ENCODE measurements around the gene USP22.
"Not testable (repeated sequence)": the region's sequence is repeated elsewhere in the genome, so short reads cannot be mapped to it uniquely, and the experiment has no call there.

Gene USP22

DNA sequence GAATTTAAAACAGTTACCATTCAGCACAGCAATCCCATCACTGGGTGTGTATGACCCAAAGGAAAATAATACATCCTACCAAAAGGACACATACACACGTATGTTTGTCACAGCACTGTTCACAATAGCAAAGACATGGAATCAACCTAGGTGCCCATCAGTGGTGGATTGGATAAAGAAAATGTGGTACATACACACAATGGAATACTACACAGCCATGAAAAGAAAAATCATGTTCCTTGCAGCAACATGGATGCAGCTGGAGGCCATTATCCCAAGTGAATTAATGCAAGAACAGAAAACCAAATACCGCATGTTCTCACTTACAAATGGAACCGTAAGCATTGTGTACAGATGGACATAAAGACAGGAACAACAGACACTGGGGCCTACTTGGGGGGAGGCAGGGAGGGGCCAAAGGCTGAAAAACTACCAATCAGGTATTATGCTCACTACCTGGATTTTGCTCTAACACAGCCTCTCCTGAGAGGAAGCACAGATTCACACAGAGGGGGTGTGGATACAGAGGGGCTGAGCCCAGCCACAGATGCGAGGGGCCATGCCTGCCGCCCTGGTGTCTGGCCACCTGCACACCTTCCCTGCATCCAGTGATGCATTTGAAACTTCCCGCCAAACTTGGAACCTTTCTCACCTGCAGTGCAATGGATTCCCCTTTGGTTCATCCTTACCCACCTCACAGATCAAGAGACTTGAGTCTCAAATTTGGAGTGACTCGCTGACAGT lies 55.9 kb downstream of the USP22 start:
- Mint-ChIP-seq H3K27me3 (ENCODE audit: low read depth) (no peaks in the 10 kb centered on the region), H3K4me1 (ENCODE audit: low read depth) (no peaks in the 10 kb centered on the region), H3K4me3 (no peak overlapping the region)

DNA sequence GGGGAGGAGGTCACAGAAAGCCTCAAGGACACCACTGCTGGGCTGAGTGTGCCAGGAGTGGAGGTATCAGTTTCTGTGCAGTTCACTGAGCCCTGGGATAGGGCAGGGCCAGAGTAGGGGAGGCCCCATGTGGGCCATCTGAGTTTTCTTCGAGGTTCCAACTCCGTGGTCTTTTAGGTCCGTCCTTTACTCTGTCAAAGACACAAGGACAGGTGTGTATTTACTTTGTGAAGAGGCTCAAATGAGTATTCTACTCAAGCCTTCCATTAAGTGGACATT lies 59.5 kb downstream of the USP22 start:
- no peaks in the 10 kb centered on the region for H3K36me3 Mint-ChIP-seq (ENCODE audit: low read depth)
- H3K4me1 Mint-ChIP-seq (ENCODE audit: low read depth) = no peaks in the 10 kb centered on the region
- H3K27me3 Mint-ChIP-seq (ENCODE audit: low read depth) = peaks cover 5% of the 10 kb centered on the region
- no peaks in the 10 kb centered on the region for H3K9me3 Mint-ChIP-seq
- H3K4me3 Mint-ChIP-seq = no peak overlapping the region
- no peak overlapping the region for H3K27ac Mint-ChIP-seq

More for the DNA sequence above, 55.9 kb downstream of the USP22 start:
- Mint-ChIP-seq H3K9me3 (no peaks in the 10 kb centered on the region), H3K36me3 (ENCODE audit: low read depth) (no peaks in the 10 kb centered on the region), H3K27ac (no peak overlapping the region)

DNA sequence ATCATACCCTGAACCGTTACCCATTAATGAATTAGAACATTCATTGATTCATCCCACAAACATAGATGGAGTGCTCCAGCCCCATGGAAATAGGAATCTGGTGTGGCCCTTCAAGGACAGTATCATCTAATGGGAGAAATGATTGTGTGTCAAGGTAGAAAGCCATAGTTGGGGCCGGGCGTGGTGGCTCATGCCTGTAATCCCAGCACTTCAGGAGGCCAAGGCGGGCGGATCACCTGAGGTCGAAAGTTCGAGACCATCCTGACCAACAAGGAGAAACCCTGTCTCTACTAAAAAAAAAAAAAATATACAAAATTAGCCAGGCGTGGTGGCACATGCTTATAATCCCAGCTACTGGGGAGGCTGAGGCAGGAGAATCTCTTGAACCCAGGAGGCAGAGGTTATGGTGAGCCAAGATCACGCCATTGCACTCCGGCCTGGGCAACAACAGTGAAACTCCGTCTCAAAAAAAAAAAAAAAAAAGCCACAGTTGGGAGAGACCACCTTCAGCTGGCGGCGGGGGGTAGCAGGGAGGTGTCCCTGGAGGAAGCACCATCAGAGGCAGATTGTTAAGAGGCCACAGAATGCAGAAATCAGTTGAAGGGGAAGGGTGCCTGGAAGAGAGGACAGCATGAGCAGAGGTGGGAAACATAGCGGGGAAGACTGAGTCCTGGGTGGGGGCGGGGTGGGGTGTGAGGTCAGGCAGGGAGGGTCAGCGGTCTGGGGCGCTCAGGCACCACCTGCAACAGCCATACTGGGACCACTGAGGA lies 60.0 kb downstream of the USP22 start:
- Mint-ChIP-seq H3K9me3 (no peaks in the 10 kb centered on the region), H3K4me1 (ENCODE audit: low read depth) (no peaks in the 10 kb centered on the region), H3K27me3 (ENCODE audit: low read depth) (peaks cover 5% of the 10 kb centered on the region), H3K36me3 (ENCODE audit: low read depth) (no peaks in the 10 kb centered on the region), H3K27ac (no peak overlapping the region), H3K4me3 (no peak overlapping the region)

DNA sequence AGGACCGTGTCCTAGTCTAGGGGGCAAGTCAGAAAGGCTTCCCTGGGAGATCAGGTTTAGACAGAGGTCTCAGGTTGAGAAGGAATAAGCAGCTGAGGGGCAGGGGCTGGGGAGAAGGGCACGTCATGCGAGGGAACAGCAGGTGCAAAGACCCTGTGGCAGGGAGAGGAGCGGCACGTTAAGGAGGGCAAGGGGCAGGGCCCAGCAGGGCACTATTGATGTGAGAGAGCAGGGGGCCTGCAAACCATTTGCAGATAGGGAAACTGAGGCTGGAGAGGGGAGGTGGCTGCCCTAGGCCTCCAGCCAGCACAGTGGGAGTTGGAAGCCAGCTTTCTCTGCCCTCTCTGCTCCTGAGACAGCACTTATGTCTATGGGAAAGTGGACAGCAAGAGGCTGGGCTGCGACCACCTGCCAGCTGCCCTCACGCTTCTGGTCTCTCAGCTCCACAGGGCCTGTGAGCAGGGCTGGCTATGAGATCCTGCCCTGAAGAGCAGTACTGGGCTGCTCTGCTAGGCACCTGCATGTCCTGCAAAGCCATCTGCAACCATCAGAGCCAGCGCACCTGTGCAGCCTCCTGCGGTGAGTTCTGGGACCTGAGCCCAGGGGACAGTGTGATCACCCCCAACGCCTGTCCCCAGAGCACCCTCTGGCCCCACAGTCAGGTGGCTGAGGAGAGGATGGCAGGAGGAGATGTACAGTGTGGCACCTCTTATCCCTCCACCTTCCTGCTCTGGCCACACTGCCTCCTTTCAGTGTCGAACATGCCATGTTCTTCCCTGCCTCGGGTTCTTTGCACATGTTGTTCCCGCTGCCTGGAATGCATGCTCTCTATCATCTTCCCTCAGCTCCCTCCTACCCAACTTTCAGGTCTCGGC lies 61.5 kb downstream of the USP22 start:
- H3K36me3 Mint-ChIP-seq (ENCODE audit: low read depth) = no peaks in the 10 kb centered on the region
- no peaks in the 10 kb centered on the region for H3K4me1 Mint-ChIP-seq (ENCODE audit: low read depth)
- H3K27ac Mint-ChIP-seq = no peak overlapping the region
- peaks cover 12% of the 10 kb centered on the region for H3K27me3 Mint-ChIP-seq (ENCODE audit: low read depth)
- no peaks in the 10 kb centered on the region for H3K9me3 Mint-ChIP-seq
- no peak overlapping the region for H3K4me3 Mint-ChIP-seq

DNA sequence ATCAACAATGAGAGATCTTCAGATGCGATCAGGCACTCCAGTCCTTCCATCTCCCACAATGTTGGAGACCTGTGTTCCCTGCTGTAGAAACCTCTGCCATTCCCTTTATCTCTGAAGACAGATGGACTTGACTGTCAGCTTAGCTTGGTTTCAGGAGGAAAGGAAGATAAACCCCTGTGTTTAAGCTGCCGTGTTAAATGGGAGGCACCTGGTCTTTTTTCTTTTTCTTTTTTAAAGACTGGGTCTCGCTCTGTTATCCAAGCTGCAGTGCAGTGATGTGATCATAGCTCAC lies 63.1 kb downstream of the USP22 start:
- no peak overlapping the region for H3K4me3 Mint-ChIP-seq
- no peak overlapping the region for H3K27ac Mint-ChIP-seq
- peaks cover 21% of the 10 kb centered on the region for H3K27me3 Mint-ChIP-seq (ENCODE audit: low read depth)

DNA sequence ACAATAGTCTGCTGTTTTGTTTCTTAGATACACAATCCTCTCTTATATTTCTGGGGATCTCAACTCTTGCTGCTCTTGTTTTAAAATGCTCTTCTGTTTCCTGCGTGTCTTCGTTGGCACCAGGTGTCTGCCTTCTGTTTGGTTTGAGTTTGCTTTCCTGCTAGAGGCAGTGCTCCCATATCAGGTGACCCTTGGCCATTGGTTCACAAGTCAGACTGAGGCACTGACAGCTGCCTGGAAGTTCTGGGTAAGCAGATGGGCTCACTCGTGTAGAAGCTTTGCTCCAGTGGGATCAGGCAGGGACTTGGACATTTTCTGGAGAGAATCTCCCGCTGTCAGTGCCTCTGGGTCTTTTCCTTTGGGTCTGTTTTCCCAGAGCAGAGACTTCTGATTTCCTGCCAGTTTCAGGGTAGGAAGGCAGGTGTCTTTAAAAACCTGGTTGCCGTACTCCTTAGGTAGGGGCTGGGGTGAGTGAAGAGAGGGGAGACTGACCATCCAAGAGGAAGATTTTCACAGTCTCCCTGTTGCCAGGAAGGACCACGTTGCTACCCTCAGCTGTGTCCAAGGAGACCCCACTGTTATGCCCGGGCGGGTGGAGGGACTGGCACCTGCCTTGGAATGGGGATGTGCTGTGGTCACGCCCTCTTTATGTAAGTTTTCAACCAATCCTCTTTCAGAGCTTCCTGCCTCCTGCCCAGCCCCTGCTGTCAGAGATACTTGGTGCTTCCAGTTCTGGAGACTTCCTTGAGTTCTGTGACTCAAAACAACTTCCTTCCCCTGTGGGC lies 63.6 kb downstream of the USP22 start:
- peaks cover 23% of the 10 kb centered on the region for H3K27me3 Mint-ChIP-seq (ENCODE audit: low read depth)
- H3K27ac Mint-ChIP-seq = not testable (repeated sequence)

More for the DNA sequence above, 63.1 kb downstream of the USP22 start:
- no peaks in the 10 kb centered on the region for H3K36me3 Mint-ChIP-seq (ENCODE audit: low read depth)
- H3K9me3 Mint-ChIP-seq = no peaks in the 10 kb centered on the region
- no peaks in the 10 kb centered on the region for H3K4me1 Mint-ChIP-seq (ENCODE audit: low read depth)

DNA sequence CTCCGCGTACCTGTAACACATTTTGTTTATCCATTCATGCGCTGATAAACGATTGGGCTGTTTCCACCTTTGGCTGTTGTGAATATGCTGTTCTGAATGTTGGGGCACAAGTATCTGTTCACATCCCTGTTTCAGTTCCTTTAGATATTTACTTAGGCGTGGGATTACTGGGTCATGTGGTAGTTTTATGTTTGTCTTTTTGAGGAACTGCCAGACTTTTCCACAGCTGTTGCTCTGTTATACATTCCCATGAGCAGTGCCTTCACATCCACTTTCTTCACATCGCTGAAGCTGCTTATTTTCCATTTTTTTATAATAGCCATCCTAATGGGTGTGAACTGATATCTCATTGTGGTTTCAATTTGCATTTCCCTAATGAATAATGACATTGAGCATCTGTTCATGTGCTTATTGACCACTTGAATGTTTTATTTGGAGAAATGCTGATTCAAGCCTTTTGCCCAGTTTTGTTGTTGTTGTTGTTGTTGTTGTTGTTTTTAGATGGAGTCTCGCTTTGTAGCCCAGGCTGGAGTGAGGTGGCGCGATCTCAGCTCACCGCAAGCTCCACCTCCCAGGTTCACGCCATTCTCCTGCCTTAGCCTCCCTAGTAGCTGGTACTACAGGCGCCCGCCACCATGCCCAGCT lies 65.1 kb downstream of the USP22 start:
- not testable (repeated sequence) for H3K36me3 Mint-ChIP-seq (ENCODE audit: low read depth); H3K9me3 Mint-ChIP-seq; H3K4me1 Mint-ChIP-seq (ENCODE audit: low read depth); H3K27ac Mint-ChIP-seq; H3K4me3 Mint-ChIP-seq
- peaks cover 26% of the 10 kb centered on the region for H3K27me3 Mint-ChIP-seq (ENCODE audit: low read depth)

More for the DNA sequence above, 63.6 kb downstream of the USP22 start:
- H3K36me3 Mint-ChIP-seq (ENCODE audit: low read depth); H3K4me1 Mint-ChIP-seq (ENCODE audit: low read depth); H3K4me3 Mint-ChIP-seq; H3K9me3 Mint-ChIP-seq: not testable (repeated sequence)

DNA sequence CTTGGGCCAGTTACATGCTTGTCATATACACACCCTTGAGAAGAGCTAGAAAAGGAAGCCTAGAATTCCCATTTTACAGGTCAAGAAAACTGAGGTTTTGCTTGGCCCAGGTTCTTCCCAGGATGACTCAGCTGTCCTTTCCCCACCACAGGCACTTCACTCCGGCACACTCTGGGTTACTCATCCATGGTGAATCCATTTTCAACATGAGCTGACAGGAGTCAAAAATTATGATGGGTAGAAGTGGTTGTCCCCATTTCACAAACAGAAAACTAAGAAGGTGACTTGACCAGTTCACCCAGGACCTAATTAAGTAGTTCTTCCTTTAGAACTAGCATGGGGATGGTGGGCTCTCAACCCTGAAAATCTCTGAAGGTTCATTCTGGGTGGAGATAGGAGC lies 67.2 kb downstream of the USP22 start:
- Mint-ChIP-seq H3K4me1 (ENCODE audit: low read depth) (peaks cover 2% of the 10 kb centered on the region), H3K4me3 (no peak overlapping the region), H3K9me3 (no peaks in the 10 kb centered on the region), H3K36me3 (ENCODE audit: low read depth) (no peaks in the 10 kb centered on the region), H3K27me3 (ENCODE audit: low read depth) (peaks cover 26% of the 10 kb centered on the region), H3K27ac (no peak overlapping the region)

DNA sequence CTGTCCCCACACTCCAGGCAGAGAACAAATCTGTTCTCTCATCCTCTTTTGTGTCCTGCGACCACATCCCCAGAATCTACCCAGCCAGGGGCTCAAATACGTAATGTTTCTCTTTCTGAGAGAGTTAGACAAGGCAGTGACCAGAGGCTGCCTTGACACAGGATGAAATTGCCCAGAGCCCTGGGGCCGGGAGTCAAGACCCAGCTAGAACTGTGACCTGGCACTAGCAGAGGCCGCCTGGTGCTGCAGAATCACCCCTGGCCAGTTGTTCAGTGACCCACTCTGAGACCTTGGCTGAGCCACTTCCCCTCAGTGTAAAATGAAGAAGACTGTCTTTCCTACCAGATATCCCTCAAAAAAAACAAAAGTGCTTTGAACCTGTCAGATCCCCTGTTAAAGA lies 72.5 kb downstream of the USP22 start:
- Mint-ChIP-seq H3K36me3 (ENCODE audit: low read depth) (no peaks in the 10 kb centered on the region), H3K9me3 (no peaks in the 10 kb centered on the region), H3K4me1 (ENCODE audit: low read depth) (peaks cover 14% of the 10 kb centered on the region), H3K27ac (no peak overlapping the region), H3K27me3 (ENCODE audit: low read depth) (peaks cover 11% of the 10 kb centered on the region), H3K4me3 (no peak overlapping the region)

DNA sequence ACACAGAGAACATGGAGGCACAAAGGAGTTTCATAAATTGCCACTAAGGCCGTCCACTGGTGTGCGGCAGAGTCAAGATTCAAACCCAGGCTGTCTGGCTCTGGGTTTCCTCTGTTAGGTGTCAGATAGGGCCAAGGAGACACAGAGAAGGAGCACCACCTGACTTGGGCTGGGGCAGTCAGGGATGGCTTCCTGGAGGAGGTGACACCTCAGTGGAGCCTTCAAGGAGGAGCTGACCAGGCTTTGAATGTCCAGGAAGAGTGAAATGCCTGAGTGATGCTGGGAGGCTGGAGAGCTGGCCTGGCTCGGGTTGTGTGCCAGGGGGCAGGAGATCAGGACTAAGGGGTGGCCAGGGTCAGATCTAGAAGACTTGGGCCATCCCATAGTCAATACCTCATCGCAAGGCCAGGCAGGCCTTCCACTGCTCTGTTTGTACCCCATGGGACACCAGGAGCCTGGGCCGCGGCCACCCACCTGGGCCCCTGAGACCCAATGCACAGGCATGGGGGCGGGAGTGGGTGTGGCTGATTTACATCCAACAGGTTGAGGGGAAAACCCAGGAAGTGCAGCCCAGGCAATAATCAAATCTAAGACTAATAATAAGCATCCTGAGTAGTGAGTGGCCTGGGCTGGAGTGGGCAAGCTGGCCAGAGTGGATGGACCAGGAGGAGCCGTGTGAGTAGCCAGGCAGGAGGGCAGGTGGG lies 73.7 kb downstream of the USP22 start:
- no peak overlapping the region for H3K27ac Mint-ChIP-seq
- no peak overlapping the region for H3K4me3 Mint-ChIP-seq
- peaks cover 6% of the 10 kb centered on the region for H3K27me3 Mint-ChIP-seq (ENCODE audit: low read depth)
- H3K9me3 Mint-ChIP-seq = no peaks in the 10 kb centered on the region
- no peaks in the 10 kb centered on the region for H3K36me3 Mint-ChIP-seq (ENCODE audit: low read depth)
- H3K4me1 Mint-ChIP-seq (ENCODE audit: low read depth) = peaks cover 14% of the 10 kb centered on the region

DNA sequence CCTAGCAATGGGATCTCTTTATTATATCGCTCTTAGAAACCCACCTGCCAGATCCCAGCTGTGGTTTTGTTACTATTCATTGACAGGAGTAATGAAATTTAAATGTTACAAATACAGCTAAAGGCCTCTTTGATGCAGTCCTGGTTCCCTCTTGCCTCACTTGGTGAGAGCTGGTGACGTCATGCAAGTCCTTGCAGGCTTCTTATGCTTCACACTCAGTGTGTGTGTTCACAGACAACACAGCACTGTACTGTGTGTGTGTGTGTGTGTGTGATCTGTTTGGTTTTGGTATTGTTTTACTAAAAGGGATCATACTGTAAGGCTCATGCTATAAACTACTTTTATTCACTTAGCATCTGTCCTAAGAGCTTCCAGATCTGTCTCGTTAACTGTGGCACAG lies 75.0 kb downstream of the USP22 start:
- peaks cover 14% of the 10 kb centered on the region for H3K4me1 Mint-ChIP-seq (ENCODE audit: low read depth)
- peaks cover 3% of the 10 kb centered on the region for H3K27me3 Mint-ChIP-seq (ENCODE audit: low read depth)
- no peaks in the 10 kb centered on the region for H3K9me3 Mint-ChIP-seq
- no peak overlapping the region for H3K27ac Mint-ChIP-seq
- H3K4me3 Mint-ChIP-seq = no peak overlapping the region
- H3K36me3 Mint-ChIP-seq (ENCODE audit: low read depth) = no peaks in the 10 kb centered on the region

DNA sequence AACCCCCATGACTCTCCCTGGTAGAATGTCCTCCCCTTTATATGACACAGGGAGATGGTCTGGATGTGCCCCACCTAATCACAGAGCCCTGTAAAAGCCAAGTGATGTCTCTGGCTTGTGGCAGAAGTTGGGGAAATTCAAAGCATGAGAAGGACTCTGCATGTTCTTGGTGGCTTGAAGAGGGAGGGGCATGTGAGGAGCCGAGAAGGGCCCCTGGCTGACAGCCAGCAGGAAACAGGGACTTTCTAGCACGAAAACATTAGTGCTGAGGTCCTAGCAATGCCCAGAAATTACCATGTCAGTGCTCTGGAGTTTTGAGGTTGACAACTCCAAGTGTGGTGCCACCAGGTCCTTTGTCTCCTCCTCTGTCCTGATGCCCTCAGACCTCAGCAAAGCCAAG lies 75.9 kb downstream of the USP22 start:
- Mint-ChIP-seq H3K27me3 (ENCODE audit: low read depth) (peaks cover 6% of the 10 kb centered on the region), H3K9me3 (no peaks in the 10 kb centered on the region), H3K36me3 (ENCODE audit: low read depth) (no peaks in the 10 kb centered on the region), H3K4me3 (no peak overlapping the region), H3K27ac (no peak overlapping the region), H3K4me1 (ENCODE audit: low read depth) (peaks cover 14% of the 10 kb centered on the region)

DNA sequence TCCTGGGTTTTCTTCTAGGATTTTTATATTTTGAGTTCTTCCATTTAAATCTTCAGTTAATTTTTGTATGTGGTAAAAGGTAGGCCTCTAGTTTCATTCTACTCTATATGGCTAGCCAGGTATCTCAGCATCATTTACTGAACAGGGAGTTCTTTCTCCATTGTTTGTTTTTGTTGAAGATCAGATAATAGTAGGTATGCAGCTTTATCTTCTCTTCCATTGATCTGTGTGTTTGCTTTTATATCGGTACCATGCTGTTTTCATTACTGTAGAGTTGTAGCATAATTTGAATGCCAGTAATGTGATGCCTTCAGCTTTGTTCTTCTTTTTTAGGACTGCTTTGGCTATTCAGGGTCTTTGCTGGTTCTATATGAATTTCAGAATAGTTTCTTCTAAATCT lies 77.3 kb downstream of the USP22 start:
- H3K9me3 Mint-ChIP-seq = no peaks in the 10 kb centered on the region
- no peaks in the 10 kb centered on the region for H3K36me3 Mint-ChIP-seq (ENCODE audit: low read depth)
- peaks cover 12% of the 10 kb centered on the region for H3K4me1 Mint-ChIP-seq (ENCODE audit: low read depth)
- H3K4me3 Mint-ChIP-seq = no peak overlapping the region
- peaks cover 6% of the 10 kb centered on the region for H3K27me3 Mint-ChIP-seq (ENCODE audit: low read depth)
- H3K27ac Mint-ChIP-seq = no peak overlapping the region

All from T-helper 1 cell treated with Interleukin-12 subunit alpha and Interleukin-12 subunit beta and Interleukin-4 antibody, amounts not matched to agents 30 μg/mL and 1 μg/mL, for 36 hours (primary cell).